Measurements from ENCODE around the gene PRKRA. TPM values are rescaled to one million over a fixed set of nuclear protein-coding genes. Genes with fewer than 3 reads are reported as not detected.
A peak's percentile ranks its signal among the peaks of the same experiment; 100 is the strongest.

PRKRA gene
- total RNA-seq, 5 donors from 2014 or later (not counting 1 experiment from before 2014, with no cell fraction given) = 49.4 to 98.7 (median 52.7) TPM

GRCh38 chr2:178409261-178409660 is 41.7 kb downstream of the PRKRA start:
- no peaks in the 10 kb centered on the region for H3K9me3 ChIP-seq
- DNase-seq (no peak), ATAC-seq (replicated peaks in 1 of 4) (no peak)
- no peak overlapping the region for H3K27ac ChIP-seq (ENCODE audit: low read length)
- H3K27me3 Mint-ChIP-seq = no peaks in the 10 kb centered on the region
- no peaks in the 10 kb centered on the region for H3K36me3 Mint-ChIP-seq
- WGBS (ENCODE audit: insufficient coverage) = no CpG with 5 or more reads among the region's 5 CpGs
- no peak overlapping the region for H3K4me3 ChIP-seq (ENCODE audit: control insufficient read depth in 1 of 2, extremely low read depth in 1 of 2, low read length in 1 of 2)
- no peak overlapping the region for H3K4me3 Mint-ChIP-seq
- no peaks in the 10 kb centered on the region for H3K36me3 ChIP-seq (ENCODE audit: control insufficient read depth in 2 of 2, extremely low read depth in 1 of 2, insufficient read depth in 1 of 2, low read length in 1 of 2)
- peaks cover 13% of the 10 kb centered on the region in 3 donors for H3K4me1 Mint-ChIP-seq
- ChIA-PET CTCF (no interaction called here), POLR2A (no interaction called here)
- H3K4me1 ChIP-seq (ENCODE audit: control insufficient read depth in 1 of 2, extremely low read depth in 1 of 2, insufficient read depth in 2 of 2, low read length in 2 of 2) = peaks cover 5 to 7% of the 10 kb centered on the region in 2 experiments
- H3K9me3 Mint-ChIP-seq = no peaks in the 10 kb centered on the region
- H3K27me3 ChIP-seq (replicated peaks in 1 of 2; ENCODE audit: control insufficient read depth in 2 of 2, extremely low read depth in 1 of 2, insufficient read depth in 2 of 2, low read length in 1 of 2) = no peaks in the 10 kb centered on the region
- no peak overlapping the region for H3K27ac Mint-ChIP-seq

GRCh38 chr2:178404368-178404767 is 46.6 kb downstream of the PRKRA start:
- ChIA-PET POLR2A (no interaction called here), CTCF (interaction anchor here (1.2 to 2.4 kb wide), 4 partner anchors 9 to 12 kb away, joined by 3 to 11 read pairs (median 4); no protein-coding TSS in a partner anchor)
- Histone ChIP-seq H3K4me3 (ENCODE audit: control insufficient read depth in 1 of 2, extremely low read depth in 1 of 2, low read length in 1 of 2) (no peak overlapping the region), H3K9me3 (no peaks in the 10 kb centered on the region), H3K4me1 (ENCODE audit: control insufficient read depth in 1 of 2, extremely low read depth in 1 of 2, insufficient read depth in 2 of 2, low read length in 2 of 2) (peaks cover 0 to 3% of the 10 kb centered on the region in 2 experiments), H3K27me3 (replicated peaks in 1 of 2; ENCODE audit: control insufficient read depth in 2 of 2, extremely low read depth in 1 of 2, insufficient read depth in 2 of 2, low read length in 1 of 2) (no peaks in the 10 kb centered on the region), H3K36me3 (ENCODE audit: control insufficient read depth in 2 of 2, extremely low read depth in 1 of 2, insufficient read depth in 1 of 2, low read length in 1 of 2) (no peaks in the 10 kb centered on the region), H3K27ac (ENCODE audit: low read length) (no peak overlapping the region)
- no peak overlapping the region for H3K4me3 Mint-ChIP-seq
- no peak overlapping the region for H3K27ac Mint-ChIP-seq
- H3K9me3 Mint-ChIP-seq = no peaks in the 10 kb centered on the region
- ATAC-seq (replicated peaks in 1 of 4) (peak in 1 of 4 experiments; percentile 30), DNase-seq (no peak)
- no peaks in the 10 kb centered on the region for H3K36me3 Mint-ChIP-seq
- H3K27me3 Mint-ChIP-seq = peaks cover 5 to 6% of the 10 kb centered on the region in 2 donors
- 7% methylated on average over 4 of the region's 4 CpGs for WGBS (ENCODE audit: insufficient coverage)
- peaks cover 0 to 7% (median 6%) of the 10 kb centered on the region in 3 donors for H3K4me1 Mint-ChIP-seq

GRCh38 chr2:178403671-178404306 is 47.2 kb downstream of the PRKRA start:
- H3K4me1 Mint-ChIP-seq = peaks cover 0 to 7% (median 6%) of the 10 kb centered on the region in 3 donors
- WGBS (ENCODE audit: insufficient coverage) = 0% methylated on average over 1 of the region's 3 CpGs
- no peak overlapping the region for H3K4me3 Mint-ChIP-seq
- DNase-seq = no peak
- Histone ChIP-seq H3K4me1 (ENCODE audit: control insufficient read depth in 1 of 2, extremely low read depth in 1 of 2, insufficient read depth in 2 of 2, low read length in 2 of 2) (peaks cover 0 to 3% of the 10 kb centered on the region in 2 experiments), H3K27ac (ENCODE audit: low read length) (no peak overlapping the region), H3K27me3 (replicated peaks in 1 of 2; ENCODE audit: control insufficient read depth in 2 of 2, extremely low read depth in 1 of 2, insufficient read depth in 2 of 2, low read length in 1 of 2) (no peaks in the 10 kb centered on the region), H3K4me3 (ENCODE audit: control insufficient read depth in 1 of 2, extremely low read depth in 1 of 2, low read length in 1 of 2) (no peak overlapping the region), H3K36me3 (ENCODE audit: control insufficient read depth in 2 of 2, extremely low read depth in 1 of 2, insufficient read depth in 1 of 2, low read length in 1 of 2) (no peaks in the 10 kb centered on the region), H3K9me3 (no peaks in the 10 kb centered on the region)
- ATAC-seq (replicated peaks in 1 of 4) = no peak
- H3K36me3 Mint-ChIP-seq = no peaks in the 10 kb centered on the region
- peaks cover 5 to 6% of the 10 kb centered on the region in 2 donors for H3K27me3 Mint-ChIP-seq
- no peak overlapping the region for H3K27ac Mint-ChIP-seq
- H3K9me3 Mint-ChIP-seq = no peaks in the 10 kb centered on the region
- ChIA-PET CTCF (interaction anchor here (1.3 to 2.4 kb wide), 3 partner anchors 10 to 12 kb away, joined by 3 to 11 read pairs (median 6); no protein-coding TSS in a partner anchor), POLR2A (no interaction called here)

GRCh38 chr2:178401994-178402437 is 49.0 kb downstream of the PRKRA start:
- Histone ChIP-seq H3K27me3 (replicated peaks in 1 of 2; ENCODE audit: control insufficient read depth in 2 of 2, extremely low read depth in 1 of 2, insufficient read depth in 2 of 2, low read length in 1 of 2) (no peaks in the 10 kb centered on the region), H3K36me3 (ENCODE audit: control insufficient read depth in 2 of 2, extremely low read depth in 1 of 2, insufficient read depth in 1 of 2, low read length in 1 of 2) (no peaks in the 10 kb centered on the region), H3K4me3 (ENCODE audit: control insufficient read depth in 1 of 2, extremely low read depth in 1 of 2, low read length in 1 of 2) (no peak overlapping the region), H3K27ac (ENCODE audit: low read length) (no peak overlapping the region), H3K4me1 (ENCODE audit: control insufficient read depth in 1 of 2, extremely low read depth in 1 of 2, insufficient read depth in 2 of 2, low read length in 2 of 2) (peaks cover 0 to 3% of the 10 kb centered on the region in 2 experiments), H3K9me3 (no peaks in the 10 kb centered on the region)
- WGBS (ENCODE audit: insufficient coverage) = no CpG with 5 or more reads among the region's 6 CpGs
- CTCF ChIA-PET = interaction anchor here (0.6 to 7.2 kb wide), 7 partner anchors 10 to 29 kb away, joined by 3 to 61 read pairs (median 4); no protein-coding TSS in a partner anchor
- Mint-ChIP-seq H3K9me3 (no peaks in the 10 kb centered on the region), H3K27me3 (peaks cover 5 to 6% of the 10 kb centered on the region in 2 donors), H3K27ac (no peak overlapping the region), H3K4me3 (no peak overlapping the region), H3K4me1 (peaks cover 0 to 7% (median 7%) of the 10 kb centered on the region in 3 donors), H3K36me3 (no peaks in the 10 kb centered on the region)
- DNase-seq = no peak
- POLR2A ChIA-PET = interaction anchor here in 1 of 2 donors (0.6 kb wide), 1 partner anchor 34 kb away, joined by 3 read pairs; no protein-coding TSS in a partner anchor
- ATAC-seq (replicated peaks in 1 of 4) = no peak

- peak in 4 of 35 experiments; percentile 3 to 70 (median 8) for DNase-seq
- WGBS (ENCODE audit: insufficient coverage) = no CpG with 5 or more reads among the region's 7 CpGs
- ATAC-seq (replicated peaks in 1 of 4) = peak in 3 of 4 experiments; percentile 47 to 63 (median 48)
- CTCF ChIA-PET = interaction anchor here (0.7 to 7.2 kb wide), 10 partner anchors 10 to 44 kb away, joined by 3 to 61 read pairs (median 4); no protein-coding TSS in a partner anchor
- H3K9me3 ChIP-seq = no peaks in the 10 kb centered on the region
- H3K27ac ChIP-seq (ENCODE audit: low read length) = no peak overlapping the region
- POLR2A ChIA-PET = no interaction called here
- no peak overlapping the region for H3K27ac Mint-ChIP-seq
- H3K27me3 Mint-ChIP-seq = peaks cover 3% of the 10 kb centered on the region in 2 donors
- H3K4me1 Mint-ChIP-seq = peaks cover 0 to 2% (median 0%) of the 10 kb centered on the region in 3 donors
- H3K4me3 ChIP-seq (ENCODE audit: control insufficient read depth in 1 of 2, extremely low read depth in 1 of 2, low read length in 1 of 2) = no peak overlapping the region
- H3K27me3 ChIP-seq (replicated peaks in 1 of 2; ENCODE audit: control insufficient read depth in 2 of 2, extremely low read depth in 1 of 2, insufficient read depth in 2 of 2, low read length in 1 of 2) = no peaks in the 10 kb centered on the region
- H3K9me3 Mint-ChIP-seq = no peaks in the 10 kb centered on the region
- no peaks in the 10 kb centered on the region for H3K36me3 ChIP-seq (ENCODE audit: control insufficient read depth in 2 of 2, extremely low read depth in 1 of 2, insufficient read depth in 1 of 2, low read length in 1 of 2)
- H3K4me3 Mint-ChIP-seq = no peak overlapping the region
- no peaks in the 10 kb centered on the region for H3K36me3 Mint-ChIP-seq
- H3K4me1 ChIP-seq (ENCODE audit: control insufficient read depth in 1 of 2, extremely low read depth in 1 of 2, insufficient read depth in 2 of 2, low read length in 2 of 2) = no peaks in the 10 kb centered on the region
Observed at GRCh38 chr2:178397002-178397605, 53.9 kb downstream of the PRKRA start.

GRCh38 chr2:178395941-178396570 is 54.9 kb downstream of the PRKRA start:
- POLR2A ChIA-PET = no interaction called here
- WGBS (ENCODE audit: insufficient coverage) = no CpG with 5 or more reads among the region's 8 CpGs
- Histone ChIP-seq H3K9me3 (no peaks in the 10 kb centered on the region), H3K4me1 (ENCODE audit: control insufficient read depth in 1 of 2, extremely low read depth in 1 of 2, insufficient read depth in 2 of 2, low read length in 2 of 2) (no peaks in the 10 kb centered on the region), H3K4me3 (ENCODE audit: control insufficient read depth in 1 of 2, extremely low read depth in 1 of 2, low read length in 1 of 2) (no peak overlapping the region), H3K36me3 (ENCODE audit: control insufficient read depth in 2 of 2, extremely low read depth in 1 of 2, insufficient read depth in 1 of 2, low read length in 1 of 2) (no peaks in the 10 kb centered on the region), H3K27ac (ENCODE audit: low read length) (no peak overlapping the region), H3K27me3 (replicated peaks in 1 of 2; ENCODE audit: control insufficient read depth in 2 of 2, extremely low read depth in 1 of 2, insufficient read depth in 2 of 2, low read length in 1 of 2) (no peaks in the 10 kb centered on the region)
- Mint-ChIP-seq H3K9me3 (no peaks in the 10 kb centered on the region), H3K4me1 (peaks cover 0 to 2% (median 0%) of the 10 kb centered on the region in 3 donors), H3K27ac (no peak overlapping the region), H3K4me3 (no peak overlapping the region), H3K27me3 (peaks cover under 1% of the 10 kb centered on the region in 2 donors), H3K36me3 (no peaks in the 10 kb centered on the region)
- CTCF ChIA-PET = interaction anchor here (0.7 to 7.2 kb wide), 8 partner anchors 14 to 1381 kb away, joined by 3 to 61 read pairs (median 12); no protein-coding TSS in a partner anchor
- ATAC-seq (replicated peaks in 1 of 4) (no peak), DNase-seq (no peak)

Data from T-cell (primary cell).